K562 (cell line): ENCODE results near the gene ZDHHC16. TPM values are rescaled to one million over a fixed set of nuclear protein-coding genes. Genes with fewer than 3 reads are reported as not detected.

Experiments used
- ATAC-seq: fragments of 200-7000 bp; cut with Tn5 transposase; 3 replicates; pipeline ENCODE4 v1.9.1; 2020; ENCODE audit warnings: moderate library complexity
- BruUV-seq: library from RNA; stranded (reverse); fragments of 400-500 nt; replicated peaks from 2 replicates; lab custom pipeline; 2021; lab: Mats Ljungman, UMichigan
- CTCF ChIA-PET: fragments of 300-600 bp; formaldehyde crosslinking; extraction: SDS; loops from one replicate; lab custom pipeline; 2021; ENCODE audit warnings: low intra/inter-chr PET ratio; lab: Yijun Ruan, JAX
- POLR2A ChIA-PET: fragments of 300-600, 350-650 bp; sonication (Branson Sonifier 250); formaldehyde crosslinking; extraction: SDS; loops from one replicate; lab custom pipeline; 2021; ENCODE audit warnings: antibody characterized with exemption, inconsistent platforms; lab: Yijun Ruan, JAX
- DNase-seq, 4 experiments: peaks; one replicate each; pipeline versions ENCODE4 v3.0.0 to v3.0.0-alpha.2; 2011 to 2018; ENCODE audit warnings: low spot score in 3 of 4, mixed read lengths in 3 of 4; ENCODE audit errors: extremely low read depth in 1 of 4
- FAIRE-seq: peaks from 2 replicates; lab custom pipeline; 2011; peaks lifted over from hg19 to GRCh38; lab: Jason Lieb, UNC
- H2AFZ ChIP-seq: 2 replicates; pipeline ENCODE4 v1.6.0; 2011; ENCODE audit warnings: low read depth, low read length, control low read depth, inconsistent platforms
- H3K27ac ChIP-seq: fragments of 200-600 bp; 3 replicates; pipeline ENCODE4 v1.8.0; 2011; ENCODE audit warnings: low read depth, mild to moderate bottlenecking, control low read depth, inconsistent platforms, low read length, moderate library complexity, mixed read lengths; ENCODE audit errors: extremely low read depth
- H3K27me3 ChIP-seq, 2 experiments: fragments of 300-600 bp in 1 of 2; 2 replicates in 1 of 2; 3 replicates in 1 of 2; pipeline versions ENCODE4 v1.6.0 to v1.8.0; 2011; ENCODE audit warnings: inconsistent platforms in 2 of 2, low read length in 2 of 2, mild to moderate bottlenecking in 1 of 2, mixed read lengths in 1 of 2, moderate library complexity in 1 of 2; ENCODE audit not compliant: control insufficient read depth in 2 of 2, insufficient read depth in 2 of 2
- H3K36me3 ChIP-seq: fragments of 300-600 bp; 3 replicates; pipeline ENCODE4 v1.8.0; 2011; ENCODE audit warnings: mild to moderate bottlenecking, low read length, inconsistent platforms; ENCODE audit not compliant: control insufficient read depth, insufficient read depth
- H3K4me1 ChIP-seq, 2 experiments: fragments of 200-600 bp in 1 of 2; replicated peaks in 1 of 2; 2 replicates in 1 of 2; 3 replicates in 1 of 2; pipeline versions ENCODE4 v1.5.1 to v1.8.0; 2011; ENCODE audit warnings: inconsistent platforms in 2 of 2, low read length in 2 of 2, mild to moderate bottlenecking in 1 of 2, mixed read lengths in 1 of 2, moderate library complexity in 1 of 2; ENCODE audit not compliant: control insufficient read depth in 2 of 2, insufficient read depth in 2 of 2
- H3K4me2 ChIP-seq: 2 replicates; pipeline ENCODE4 v1.6.1; 2011; ENCODE audit warnings: low read length, control low read depth, inconsistent platforms, mixed read lengths; ENCODE audit not compliant: insufficient read depth
- H3K4me3 ChIP-seq: fragments of 200-600 bp; sonication (generic), shearing (Covaris generic); 2 replicates; pipeline ENCODE4 v1.5.1; 2016; ENCODE audit warnings: control low read depth, inconsistent platforms
- H3K79me2 ChIP-seq: fragments of 200-600 bp; 3 replicates; pipeline ENCODE4 v1.8.0; 2011; ENCODE audit warnings: low read length, inconsistent platforms; ENCODE audit not compliant: control insufficient read depth, insufficient read depth
- H3K9ac ChIP-seq, 2 experiments: 2 replicates each; pipeline versions ENCODE4 v1.6.0 to v1.6.1; 2011; ENCODE audit warnings: low read depth in 2 of 2, low read length in 2 of 2, control low read depth in 1 of 2, inconsistent platforms in 1 of 2, mild to moderate bottlenecking in 1 of 2, mixed read lengths in 1 of 2; ENCODE audit not compliant: insufficient read depth in 1 of 2
- H3K9me1 ChIP-seq: one replicate; pipeline ENCODE4 v1.6.0; 2011; ENCODE audit warnings: inconsistent platforms, mild to moderate bottlenecking, low read length, moderate library complexity; ENCODE audit not compliant: control insufficient read depth, insufficient read depth
- H3K9me3 ChIP-seq: replicated peaks from 2 replicates; pipeline ENCODE4 v1.5.1; 2011; ENCODE audit warnings: low read depth, low read length, inconsistent platforms; ENCODE audit not compliant: control insufficient read depth, insufficient read depth
- H4K20me1 ChIP-seq: replicated peaks from 2 replicates; pipeline ENCODE4 v1.6.1; 2011; ENCODE audit warnings: low read length, inconsistent platforms, mixed read lengths; ENCODE audit not compliant: control insufficient read depth, insufficient read depth
- GATAD2A ChIP-seq: fragments of 450-650 bp; IDR thresholded peaks from 2 replicates; pipeline ENCODE4 v1.6.1; 2017
- HDAC1 ChIP-seq, 2 experiments: fragments of 450-650 bp; IDR thresholded peaks; 2 replicates each; pipeline ENCODE4 v1.6.1; 2016 to 2017; ENCODE audit warnings: inconsistent platforms in 1 of 2, mild to moderate bottlenecking in 1 of 2, moderate library complexity in 1 of 2
- HOXB6 ChIP-seq: fragments of 250-450 bp; sonication (Bioruptor Pico); IDR thresholded peaks from 2 replicates; pipeline ENCODE4 v1.5.1; 2022; ENCODE audit warnings: mild to moderate bottlenecking, borderline replicate concordance
- ILK ChIP-seq: fragments of 450-650 bp; IDR thresholded peaks from 2 replicates; pipeline ENCODE4 v1.6.1; 2016; ENCODE audit warnings: missing genetic modification characterization, low read depth, mild to moderate bottlenecking, missing compliant biosample characterization, moderate library complexity, borderline replicate concordance
- KLF13 ChIP-seq: fragments of 450-650 bp; IDR thresholded peaks from 2 replicates; pipeline ENCODE4 v1.6.1; 2016; ENCODE audit warnings: missing genetic modification characterization, low read depth, mild to moderate bottlenecking, missing compliant biosample characterization, moderate library complexity, borderline replicate concordance
- MAFF ChIP-seq: IDR thresholded peaks from 2 replicates; pipeline ENCODE4 v1.6.1; 2012; ENCODE audit warnings: low read length, improper control_type of control experiment
- MTA3 ChIP-seq: fragments of 450-650 bp; formaldehyde crosslinking; IDR thresholded peaks from 2 replicates; pipeline ENCODE4 v1.6.1; 2017; ENCODE audit warnings: mild to moderate bottlenecking, borderline replicate concordance
- PCBP1 ChIP-seq: fragments of 200-400 bp; formaldehyde crosslinking; IDR thresholded peaks from 2 replicates; pipeline ENCODE4 v1.6.1; 2018; ENCODE audit warnings: mild to moderate bottlenecking, low read depth, low read length; ENCODE audit not compliant: poor library complexity, severe bottlenecking
- PRMT5 ChIP-seq: sonication (generic); formaldehyde crosslinking; IDR thresholded peaks from 2 replicates; pipeline ENCODE4 v1.5.0; 2020; ENCODE audit warnings: missing genetic modification reagents
- SAFB2 ChIP-seq: fragments of 200-400 bp; formaldehyde crosslinking; IDR thresholded peaks from 2 replicates; pipeline ENCODE4 v1.6.1; 2018; ENCODE audit warnings: borderline replicate concordance, low read length, low read depth, moderate library complexity; ENCODE audit not compliant: severe bottlenecking
- SMC3 ChIP-seq: conservative IDR thresholded peaks from 2 replicates; pipeline ENCODE4 v1.6.1; 2011; ENCODE audit warnings: low read depth, low read length, improper control_type of control experiment; ENCODE audit not compliant: insufficient read depth
- TRIM28 ChIP-seq: fragments of 450-650 bp; IDR thresholded peaks from 2 replicates; pipeline ENCODE4 v1.6.1; 2017
- U2AF2 ChIP-seq: fragments of 200-400 bp; formaldehyde crosslinking; optimal IDR thresholded peaks from 2 replicates; pipeline ENCODE3; 2017; ENCODE audit warnings: low read depth, mild to moderate bottlenecking, low read length
- ZNF707 ChIP-seq: fragments of 250-450 bp; sonication (Bioruptor Pico); conservative IDR thresholded peaks from 2 replicates; pipeline ENCODE4 v1.8.0; 2022; ENCODE audit warnings: inconsistent platforms, mild to moderate bottlenecking, moderate library complexity
- ZNF785 ChIP-seq: fragments of 250-450 bp; sonication (Bioruptor Pico); IDR thresholded peaks from 2 replicates; pipeline ENCODE4 v1.4.0; 2020; ENCODE audit warnings: mild to moderate bottlenecking
- WGBS: fragments of 100-300 bp; shearing (Covaris generic); methylation state at CpG from one replicate; pipeline ENCODE4 v1.1.6; 2016; ENCODE audit warnings: low coverage, mixed read lengths; ENCODE audit not compliant: insufficient coverage; ENCODE audit errors: missing lambda C conversion rate; 5-methylcytosine and 5-hydroxymethylcytosine counted together
- in situ Hi-C: fragments of 300-500 bp; cut with MboI; formaldehyde crosslinking; loops from 4 replicates; pipeline ENCODE4 v1.15.0; 2018; ENCODE audit warnings: inconsistent platforms, mixed read lengths
- intact Hi-C: fragments of 100-400 bp; cut with micrococcal nuclease; formaldehyde crosslinking; loops from 2 replicates; pipeline ENCODE4 v1.14.2; 2022
- polyA plus RNA-seq, 8 experiments: library from polyadenylated mRNA; depleted of rRNA in 4 of 8; stranded (reverse) in 5 of 8; unstranded in 3 of 8; fragments of >200 nt; fragmentation: Nextera tagmentation in 2 of 8; fragmentation: Illumina TruSeq in 1 of 8; extraction: Ambion mirVana in 2 of 8; extraction: Trizol in 1 of 8; gene quantifications; 2 replicates each; pipeline versions ENCODE4 v1.2.1 to v1.2.3, GENCODE V29; 2011 to 2014; ENCODE audit warnings: inconsistent platforms in 1 of 8, missing spikeins in 1 of 8
- total RNA-seq, 7 experiments: library from RNA; depleted of rRNA in 6 of 7; stranded (reverse); fragments of >200 nt in 6 of 7; fragmentation: Illumina TruSeq in 2 of 7; extraction: Trizol in 2 of 7; gene quantifications; 2 replicates each; pipeline versions ENCODE4 v1.2.1 to v1.2.3, GENCODE V29; 2011 to 2021; ENCODE audit warnings: low replicate concordance in 1 of 7
- TF ChIP-seq, protein P1 (sequence below): fragments of 250-450 bp; sonication (Bioruptor Pico); IDR thresholded peaks from 2 replicates; pipeline ENCODE4 v1.9.0; 2021; ENCODE audit warnings: mild to moderate bottlenecking, inconsistent platforms

Gene ZDHHC16
- total and polyA plus RNA-seq, 9 of the 15 experiments (the other 6 are each of a cell fraction or from before 2014, with no cell fraction given), result 12.5 to 33.8 (median 21.3) TPM

DNA sequence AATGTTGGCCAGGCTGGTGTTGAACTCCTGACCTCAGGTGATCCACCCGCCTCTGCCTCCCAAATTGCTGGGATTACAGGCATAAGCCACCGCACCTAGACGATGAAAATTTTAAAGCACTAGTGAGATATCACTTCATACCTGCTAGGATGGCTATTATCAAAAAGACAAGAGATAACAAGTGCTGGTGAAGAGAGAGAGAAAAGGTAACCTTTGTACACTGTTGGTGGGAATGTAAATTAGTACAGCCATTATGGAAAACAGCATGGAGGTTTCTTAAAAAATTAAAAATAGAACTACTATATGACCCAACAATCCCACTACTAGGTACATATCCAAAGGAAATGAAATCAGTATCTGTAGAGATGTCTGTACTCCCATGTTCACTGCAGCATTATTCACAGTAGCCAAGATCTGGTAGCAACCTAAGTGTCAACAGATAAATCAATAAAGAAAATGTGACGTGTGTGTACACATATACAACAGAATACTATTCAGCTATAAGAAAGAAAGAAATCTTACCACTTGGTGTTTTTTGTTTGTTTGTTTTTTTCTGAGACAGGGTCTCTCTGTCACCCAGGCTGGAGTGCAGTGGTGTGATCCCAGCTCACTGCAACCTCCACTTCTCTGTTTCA lies 39.8 kb downstream of the ZDHHC16 start:
- no peak overlapping the region for H2AFZ ChIP-seq
- CTCF ChIA-PET, result no interaction called here
- no peaks in the 10 kb centered on the region for H3K9me3 ChIP-seq
- DNase-seq (no peak), FAIRE-seq (no peak), ATAC-seq (no peak)
- no peak overlapping the region for H3K4me3 ChIP-seq
- H4K20me1 ChIP-seq, result 0 out of 2 replicates have a peak, but pooled peaks cover 5% of the 10 kb centered on the region
- no peak overlapping the region for H3K9ac ChIP-seq
- POLR2A ChIA-PET, result interaction anchor here (0.6 kb wide), 1 partner anchor 56 kb away, joined by 3 read pairs; no protein-coding TSS in a partner anchor
- intact Hi-C loops, result no loop called here
- H3K36me3 ChIP-seq, result peaks cover 44% of the 10 kb centered on the region; the same call in 2 of the 3 replicates
- 86% methylated on average over 4 of the region's 4 CpGs for WGBS
- H3K27ac ChIP-seq, result no peak overlapping the region
- TF ChIP-seq U2AF2, result no peak
- TF ChIP-seq ILK (tag), result no peak
- TF ChIP-seq, protein P1, sequence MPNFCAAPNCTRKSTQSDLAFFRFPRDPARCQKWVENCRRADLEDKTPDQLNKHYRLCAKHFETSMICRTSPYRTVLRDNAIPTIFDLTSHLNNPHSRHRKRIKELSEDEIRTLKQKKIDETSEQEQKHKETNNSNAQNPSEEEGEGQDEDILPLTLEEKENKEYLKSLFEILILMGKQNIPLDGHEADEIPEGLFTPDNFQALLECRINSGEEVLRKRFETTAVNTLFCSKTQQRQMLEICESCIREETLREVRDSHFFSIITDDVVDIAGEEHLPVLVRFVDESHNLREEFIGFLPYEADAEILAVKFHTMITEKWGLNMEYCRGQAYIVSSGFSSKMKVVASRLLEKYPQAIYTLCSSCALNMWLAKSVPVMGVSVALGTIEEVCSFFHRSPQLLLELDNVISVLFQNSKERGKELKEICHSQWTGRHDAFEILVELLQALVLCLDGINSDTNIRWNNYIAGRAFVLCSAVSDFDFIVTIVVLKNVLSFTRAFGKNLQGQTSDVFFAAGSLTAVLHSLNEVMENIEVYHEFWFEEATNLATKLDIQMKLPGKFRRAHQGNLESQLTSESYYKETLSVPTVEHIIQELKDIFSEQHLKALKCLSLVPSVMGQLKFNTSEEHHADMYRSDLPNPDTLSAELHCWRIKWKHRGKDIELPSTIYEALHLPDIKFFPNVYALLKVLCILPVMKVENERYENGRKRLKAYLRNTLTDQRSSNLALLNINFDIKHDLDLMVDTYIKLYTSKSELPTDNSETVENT (CRISPR knock-in tag), result no peak
- TF ChIP-seq HDAC1 (IDR thresholded peaks at IDR 0.05), result no peak
- TF ChIP-seq KLF13 (tag), result no peak
- no peak for TF ChIP-seq SMC3
- no peak for TF ChIP-seq SAFB2
- no peak for TF ChIP-seq ZNF707
- TF ChIP-seq MTA3, result no peak
- no peak for TF ChIP-seq PRMT5 (CRISPR knock-in tag)
- TF ChIP-seq MAFF, result no peak
- TF ChIP-seq PCBP1, result no peak
- no peak for TF ChIP-seq ZNF785
- TF ChIP-seq HOXB6 (CRISPR knock-in tag), result no peak
- no peak for TF ChIP-seq GATAD2A
- TF ChIP-seq TRIM28, result no peak
- H3K4me2 ChIP-seq, result no peak overlapping the region
- H3K9me1 ChIP-seq, result no peaks in the 10 kb centered on the region
- no peaks in the 10 kb centered on the region for H3K27me3 ChIP-seq
- H3K79me2 ChIP-seq, result peaks cover 54% of the 10 kb centered on the region
- BruUV-seq, result no TSS peak
- H3K4me1 ChIP-seq, result no peaks in the 10 kb centered on the region
- in situ Hi-C loops, result no loop called here
